Measurements from ENCODE around the gene UBN2.
"Not testable (repeated sequence)": the region's sequence is repeated elsewhere in the genome, so short reads cannot be mapped to it uniquely, and the experiment has no call there.

Gene UBN2

GRCh38 chr7:139213489-139213888, 17.5 kb upstream of the UBN2 start:
- H2AFZ ChIP-seq (ENCODE audit: low read depth, low read length); H2BK15ac ChIP-seq (ENCODE audit: low read depth, poor library complexity, severe bottlenecking); H3K27ac ChIP-seq (ENCODE audit: low read length, poor library complexity, severe bottlenecking); H3K4me1 ChIP-seq (ENCODE audit: control insufficient read depth, insufficient read depth, low read depth, low read length); H3K14ac ChIP-seq (ENCODE audit: low read length in 2 of 2); H3K4me2 ChIP-seq (ENCODE audit: low read length, poor library complexity, severe bottlenecking); DNase-seq; H3K79me1 ChIP-seq (replicated peaks; ENCODE audit: low read length, poor library complexity, severe bottlenecking); H3K18ac ChIP-seq (ENCODE audit: low read depth in 1 of 2, low read length in 2 of 2); H4K91ac ChIP-seq (ENCODE audit: low read length); H3K4ac ChIP-seq (ENCODE audit: low read depth in 1 of 2, low read length in 2 of 2); H3K4me3 ChIP-seq (ENCODE audit: insufficient read depth in 1 of 2, low read depth in 1 of 2, low read length in 2 of 2); H4K8ac ChIP-seq (ENCODE audit: low read length); H3K9ac ChIP-seq (ENCODE audit: low read length); H3K9me3 ChIP-seq (ENCODE audit: control insufficient read depth, low read length); H3K23ac ChIP-seq (ENCODE audit: low read length in 2 of 2); H2AK5ac ChIP-seq (ENCODE audit: low read length, severe bottlenecking); H3K36me3 ChIP-seq (ENCODE audit: control insufficient read depth in 1 of 2, insufficient read depth in 2 of 2, low read depth in 1 of 2, low read length in 2 of 2); H3K27me3 ChIP-seq (ENCODE audit: control insufficient read depth in 1 of 2, insufficient read depth in 1 of 2, low read length in 2 of 2); H2BK120ac ChIP-seq (ENCODE audit: low read depth, low read length); H2BK5ac ChIP-seq (ENCODE audit: low read depth, low read length, poor library complexity, severe bottlenecking); H2BK12ac ChIP-seq (ENCODE audit: low read length in 2 of 2): not testable (repeated sequence)
- no CpG with 5 or more reads among the region's 6 CpGs for WGBS

DNA sequence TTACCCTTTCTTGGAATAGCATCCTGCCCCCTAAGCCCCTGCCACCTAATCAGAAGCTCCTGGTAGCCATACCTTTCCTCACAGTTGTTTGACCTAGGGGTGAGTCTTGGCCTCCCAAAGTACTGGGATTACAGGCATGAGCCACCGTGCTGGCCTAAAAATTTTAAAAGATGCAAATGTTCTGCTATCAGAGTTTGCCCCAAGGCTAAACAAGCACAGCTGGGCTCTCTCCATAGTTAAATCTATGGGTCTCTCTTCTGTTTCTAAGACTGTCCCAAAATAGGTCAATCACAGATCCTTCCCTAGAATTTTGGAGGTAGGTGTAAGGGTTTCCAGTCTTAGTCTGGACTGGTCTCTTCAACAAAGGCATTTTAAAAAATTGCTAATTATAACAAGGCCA, 12.9 kb upstream of the UBN2 start:
- Histone ChIP-seq H3K4ac (ENCODE audit: low read depth in 1 of 2, low read length in 2 of 2) (no peak overlapping the region), H3K36me3 (ENCODE audit: control insufficient read depth in 1 of 2, insufficient read depth in 2 of 2, low read depth in 1 of 2, low read length in 2 of 2) (no peaks in the 10 kb centered on the region), H3K9me3 (ENCODE audit: control insufficient read depth, low read length) (no peaks in the 10 kb centered on the region), H3K4me3 (ENCODE audit: insufficient read depth in 1 of 2, low read depth in 1 of 2, low read length in 2 of 2) (no peak overlapping the region), H3K4me1 (ENCODE audit: control insufficient read depth, insufficient read depth, low read depth, low read length) (no peaks in the 10 kb centered on the region), H3K14ac (ENCODE audit: low read length in 2 of 2) (no peak overlapping the region), H3K18ac (ENCODE audit: low read depth in 1 of 2, low read length in 2 of 2) (no peak overlapping the region), H2AFZ (ENCODE audit: low read depth, low read length) (no peak overlapping the region), H4K8ac (ENCODE audit: low read length) (no peak overlapping the region), H2BK5ac (ENCODE audit: low read depth, low read length, poor library complexity, severe bottlenecking) (no peak overlapping the region), H3K27ac (ENCODE audit: low read length, poor library complexity, severe bottlenecking) (no peak overlapping the region), H3K27me3 (ENCODE audit: control insufficient read depth in 1 of 2, insufficient read depth in 1 of 2, low read length in 2 of 2) (no peaks in the 10 kb centered on the region), H2BK120ac (ENCODE audit: low read depth, low read length) (no peak overlapping the region), H2BK15ac (ENCODE audit: low read depth, poor library complexity, severe bottlenecking) (no peak overlapping the region), H3K9ac (ENCODE audit: low read length) (no peak overlapping the region), H3K4me2 (ENCODE audit: low read length, poor library complexity, severe bottlenecking) (no peak overlapping the region), H2AK5ac (ENCODE audit: low read length, severe bottlenecking) (no peak overlapping the region), H2BK12ac (ENCODE audit: low read length in 2 of 2) (no peak overlapping the region), H3K23ac (ENCODE audit: low read length in 2 of 2) (no peak overlapping the region), H4K91ac (ENCODE audit: low read length) (no peak overlapping the region), H3K79me1 (replicated peaks; ENCODE audit: low read length, poor library complexity, severe bottlenecking) (no peaks in the 10 kb centered on the region)
- 40% methylated on average over 1 of the region's 1 CpG for WGBS
- no peak for DNase-seq

- H3K79me1 ChIP-seq (replicated peaks; ENCODE audit: low read length, poor library complexity, severe bottlenecking), result no peaks in the 10 kb centered on the region
- no peak overlapping the region for H3K27ac ChIP-seq (ENCODE audit: low read length, poor library complexity, severe bottlenecking)
- H3K4me2 ChIP-seq (ENCODE audit: low read length, poor library complexity, severe bottlenecking), result no peak overlapping the region
- no peak overlapping the region for H2BK5ac ChIP-seq (ENCODE audit: low read depth, low read length, poor library complexity, severe bottlenecking)
- no peak overlapping the region for H2AK5ac ChIP-seq (ENCODE audit: low read length, severe bottlenecking)
- no peak overlapping the region for H3K23ac ChIP-seq (ENCODE audit: low read length in 2 of 2)
- no peaks in the 10 kb centered on the region for H3K27me3 ChIP-seq (ENCODE audit: control insufficient read depth in 1 of 2, insufficient read depth in 1 of 2, low read length in 2 of 2)
- H3K14ac ChIP-seq (ENCODE audit: low read length in 2 of 2), result no peak overlapping the region
- H2BK120ac ChIP-seq (ENCODE audit: low read depth, low read length), result no peak overlapping the region
- no peak overlapping the region for H2AFZ ChIP-seq (ENCODE audit: low read depth, low read length)
- H3K36me3 ChIP-seq (ENCODE audit: control insufficient read depth in 1 of 2, insufficient read depth in 2 of 2, low read depth in 1 of 2, low read length in 2 of 2), result no peaks in the 10 kb centered on the region
- H2BK15ac ChIP-seq (ENCODE audit: low read depth, poor library complexity, severe bottlenecking), result no peak overlapping the region
- H3K4me3 ChIP-seq (ENCODE audit: insufficient read depth in 1 of 2, low read depth in 1 of 2, low read length in 2 of 2), result no peak overlapping the region
- H4K91ac ChIP-seq (ENCODE audit: low read length), result no peak overlapping the region
- H3K9ac ChIP-seq (ENCODE audit: low read length), result no peak overlapping the region
- no peak overlapping the region for H4K8ac ChIP-seq (ENCODE audit: low read length)
- H3K18ac ChIP-seq (ENCODE audit: low read depth in 1 of 2, low read length in 2 of 2), result no peak overlapping the region
- no peak for DNase-seq
- H3K9me3 ChIP-seq (ENCODE audit: control insufficient read depth, low read length), result no peaks in the 10 kb centered on the region
- H3K4ac ChIP-seq (ENCODE audit: low read depth in 1 of 2, low read length in 2 of 2), result no peak overlapping the region
- H2BK12ac ChIP-seq (ENCODE audit: low read length in 2 of 2), result no peak overlapping the region
- no peaks in the 10 kb centered on the region for H3K4me1 ChIP-seq (ENCODE audit: control insufficient read depth, insufficient read depth, low read depth, low read length)
- no CpG with 5 or more reads among the region's 2 CpGs for WGBS
These were observed 6.8 kb upstream of the UBN2 start for GRCh38 chr7:139224219-139224618.

DNA sequence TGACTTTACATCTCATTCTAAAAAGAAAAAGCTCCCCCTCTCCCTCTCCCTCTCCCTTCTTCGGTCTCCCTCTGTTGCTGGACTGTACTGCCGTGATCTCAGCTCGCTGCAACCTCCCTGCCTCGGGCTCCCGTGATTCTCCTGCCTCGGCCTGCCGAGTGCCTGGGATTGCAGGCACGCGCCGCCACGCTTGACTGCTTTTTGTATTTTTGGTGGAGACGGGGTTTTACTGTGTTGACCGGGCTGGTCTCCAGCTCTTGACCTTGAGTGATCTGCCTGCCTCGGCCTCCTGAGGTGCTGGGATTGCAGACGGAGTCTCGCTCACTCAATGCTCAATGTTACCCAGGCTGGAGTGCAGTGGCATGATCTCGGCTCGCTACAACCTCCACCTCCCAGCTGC, 6.2 kb upstream of the UBN2 start:
- H2BK12ac ChIP-seq (ENCODE audit: low read length in 2 of 2); H3K4me3 ChIP-seq (ENCODE audit: insufficient read depth in 1 of 2, low read depth in 1 of 2, low read length in 2 of 2); H2AFZ ChIP-seq (ENCODE audit: low read depth, low read length); H2BK120ac ChIP-seq (ENCODE audit: low read depth, low read length); H3K27ac ChIP-seq (ENCODE audit: low read length, poor library complexity, severe bottlenecking); H3K9me3 ChIP-seq (ENCODE audit: control insufficient read depth, low read length); H3K4ac ChIP-seq (ENCODE audit: low read depth in 1 of 2, low read length in 2 of 2); H4K8ac ChIP-seq (ENCODE audit: low read length); H3K9ac ChIP-seq (ENCODE audit: low read length); H2BK5ac ChIP-seq (ENCODE audit: low read depth, low read length, poor library complexity, severe bottlenecking); H3K4me1 ChIP-seq (ENCODE audit: control insufficient read depth, insufficient read depth, low read depth, low read length); H3K23ac ChIP-seq (ENCODE audit: low read length in 2 of 2); H3K27me3 ChIP-seq (ENCODE audit: control insufficient read depth in 1 of 2, insufficient read depth in 1 of 2, low read length in 2 of 2); H4K91ac ChIP-seq (ENCODE audit: low read length); DNase-seq; H3K36me3 ChIP-seq (ENCODE audit: control insufficient read depth in 1 of 2, insufficient read depth in 2 of 2, low read depth in 1 of 2, low read length in 2 of 2); H3K14ac ChIP-seq (ENCODE audit: low read length in 2 of 2); H3K4me2 ChIP-seq (ENCODE audit: low read length, poor library complexity, severe bottlenecking); H3K79me1 ChIP-seq (replicated peaks; ENCODE audit: low read length, poor library complexity, severe bottlenecking); H3K18ac ChIP-seq (ENCODE audit: low read depth in 1 of 2, low read length in 2 of 2); H2AK5ac ChIP-seq (ENCODE audit: low read length, severe bottlenecking); H2BK15ac ChIP-seq (ENCODE audit: low read depth, poor library complexity, severe bottlenecking): not testable (repeated sequence)
- WGBS, result 91% methylated on average over 17 of the region's 18 CpGs
